ENCODE measurements around the gene DBNDD1.
"Not testable (repeated sequence)": the region's sequence is repeated elsewhere in the genome, so short reads cannot be mapped to it uniquely, and the experiment has no call there.

DBNDD1 gene

GRCh38 chr16:89972244-89973234 lies 46.7 kb downstream of the DBNDD1 start:
- peak; percentile 100 for DNase-seq (ENCODE audit: low spot score)
- in situ Hi-C loops (cut with MboI; ENCODE audit: low sequenced_read_pairs, unreplicated experiment), result no loop called here
- TF ChIP-seq, protein P1, sequence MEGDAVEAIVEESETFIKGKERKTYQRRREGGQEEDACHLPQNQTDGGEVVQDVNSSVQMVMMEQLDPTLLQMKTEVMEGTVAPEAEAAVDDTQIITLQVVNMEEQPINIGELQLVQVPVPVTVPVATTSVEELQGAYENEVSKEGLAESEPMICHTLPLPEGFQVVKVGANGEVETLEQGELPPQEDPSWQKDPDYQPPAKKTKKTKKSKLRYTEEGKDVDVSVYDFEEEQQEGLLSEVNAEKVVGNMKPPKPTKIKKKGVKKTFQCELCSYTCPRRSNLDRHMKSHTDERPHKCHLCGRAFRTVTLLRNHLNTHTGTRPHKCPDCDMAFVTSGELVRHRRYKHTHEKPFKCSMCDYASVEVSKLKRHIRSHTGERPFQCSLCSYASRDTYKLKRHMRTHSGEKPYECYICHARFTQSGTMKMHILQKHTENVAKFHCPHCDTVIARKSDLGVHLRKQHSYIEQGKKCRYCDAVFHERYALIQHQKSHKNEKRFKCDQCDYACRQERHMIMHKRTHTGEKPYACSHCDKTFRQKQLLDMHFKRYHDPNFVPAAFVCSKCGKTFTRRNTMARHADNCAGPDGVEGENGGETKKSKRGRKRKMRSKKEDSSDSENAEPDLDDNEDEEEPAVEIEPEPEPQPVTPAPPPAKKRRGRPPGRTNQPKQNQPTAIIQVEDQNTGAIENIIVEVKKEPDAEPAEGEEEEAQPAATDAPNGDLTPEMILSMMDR (IDR thresholded peaks at IDR 0.05; ENCODE audit: borderline replicate concordance, control extremely low read depth, extremely low read depth, insufficient read depth, missing control alignments), result peak; percentile 4

GRCh38 chr16:89971495-89972243 lies 47.6 kb downstream of the DBNDD1 start:
- TF ChIP-seq, protein P1 (IDR thresholded peaks at IDR 0.05; ENCODE audit: borderline replicate concordance, control extremely low read depth, extremely low read depth, insufficient read depth, missing control alignments), result no peak
- in situ Hi-C loops (cut with MboI; ENCODE audit: low sequenced_read_pairs, unreplicated experiment), result no loop called here

GRCh38 chr16:89969741-89970410 lies 49.4 kb downstream of the DBNDD1 start:
- no peak for DNase-seq (ENCODE audit: low spot score)
- TF ChIP-seq, protein P1 (IDR thresholded peaks at IDR 0.05; ENCODE audit: borderline replicate concordance, control extremely low read depth, extremely low read depth, insufficient read depth, missing control alignments), result no peak

More at GRCh38 chr16:89971495-89972243, 47.6 kb downstream of the DBNDD1 start:
- no peak for DNase-seq (ENCODE audit: low spot score)

DNA sequence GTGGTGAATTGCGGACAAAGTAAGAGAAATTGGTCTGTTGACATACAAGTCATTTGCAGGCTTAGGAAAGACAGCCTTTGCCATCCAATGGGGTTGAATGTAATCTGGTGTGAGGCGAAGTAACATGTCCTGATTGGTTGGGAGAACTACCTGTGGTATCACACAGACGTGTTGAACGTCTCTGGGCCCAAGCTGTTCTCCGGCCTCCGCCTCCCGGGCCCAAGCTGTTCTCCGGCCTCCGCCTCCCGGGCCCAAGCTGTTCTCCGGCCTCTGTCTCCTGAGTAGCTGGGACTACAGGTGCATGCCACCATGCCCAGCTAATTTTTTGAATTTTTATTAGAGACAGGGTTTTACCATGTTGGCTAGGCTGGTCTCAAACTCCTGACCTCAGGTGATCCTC lies 51.2 kb downstream of the DBNDD1 start:
- DNase-seq (ENCODE audit: low spot score); in situ Hi-C loops (cut with MboI; ENCODE audit: low sequenced_read_pairs, unreplicated experiment): not testable (repeated sequence)

More at GRCh38 chr16:89969741-89970410, 49.4 kb downstream of the DBNDD1 start:
- in situ Hi-C loops (cut with MboI; ENCODE audit: low sequenced_read_pairs, unreplicated experiment), result no loop called here

DNA sequence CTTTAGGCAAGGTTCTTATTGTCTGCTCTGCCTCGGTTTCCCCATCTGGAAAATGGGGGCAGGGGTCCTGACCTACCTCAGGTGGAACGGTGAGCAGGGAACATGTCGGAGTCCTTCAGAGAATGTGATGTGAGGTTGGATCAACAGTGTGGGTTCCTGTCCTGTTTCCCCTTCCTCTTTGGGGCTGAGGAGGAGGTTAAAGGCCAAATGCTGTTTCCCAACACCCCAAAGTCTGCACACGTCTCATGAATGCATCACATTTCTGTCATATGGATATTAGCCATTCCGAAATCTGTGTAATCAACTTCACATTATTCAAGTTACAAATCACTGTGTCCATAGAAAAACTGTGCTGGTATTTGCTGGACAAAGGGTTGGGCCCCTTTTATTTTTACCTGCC lies 51.8 kb downstream of the DBNDD1 start:
- in situ Hi-C loops (cut with MboI; ENCODE audit: low sequenced_read_pairs, unreplicated experiment); DNase-seq (ENCODE audit: low spot score): not testable (repeated sequence)

- in situ Hi-C loops (cut with MboI; ENCODE audit: low sequenced_read_pairs, unreplicated experiment), result no loop called here
- no peak for DNase-seq (ENCODE audit: low spot score)
These were observed 52.5 kb downstream of the DBNDD1 start for GRCh38 chr16:89966756-89967155.

More at GRCh38 chr16:89966756-89967155, 52.5 kb downstream of the DBNDD1 start:
- TF ChIP-seq, protein P1 (IDR thresholded peaks at IDR 0.05; ENCODE audit: borderline replicate concordance, control extremely low read depth, extremely low read depth, insufficient read depth, missing control alignments), result no peak
